ENCODE data around the gene CLGN. TPM values are rescaled to one million over a fixed set of nuclear protein-coding genes. Genes with fewer than 3 reads are reported as not detected.

Gene CLGN
- total RNA-seq, 1 experiment from 2014 or later: 2.9 TPM

- no peaks in the 10 kb centered on the region for H3K9me3 Mint-ChIP-seq
- Histone ChIP-seq H4K5ac (ENCODE audit: insufficient read length, low read depth, low read length) (no peak overlapping the region), H4K20me1 (ENCODE audit: control insufficient read depth, insufficient read depth, insufficient read length) (no peaks in the 10 kb centered on the region), H3K79me2 (ENCODE audit: insufficient read depth, low read length) (no peaks in the 10 kb centered on the region), H3K27ac (ENCODE audit: insufficient read length, low read depth, low read length) (no peak overlapping the region), H3K79me1 (ENCODE audit: insufficient read depth, low read depth, low read length, poor library complexity, severe bottlenecking) (no peaks in the 10 kb centered on the region), H3T11ph (ENCODE audit: low read length) (no peak overlapping the region), H2AK5ac (ENCODE audit: insufficient read length, low read length) (no peak overlapping the region), H2BK120ac (ENCODE audit: low read depth, low read length, poor library complexity, severe bottlenecking) (no peak overlapping the region), H3K4ac (ENCODE audit: low read depth, low read length) (no peak overlapping the region), H4K91ac (ENCODE audit: insufficient read length, low read depth, low read length) (no peak overlapping the region), H2BK15ac (ENCODE audit: low read depth, low read length) (no peak overlapping the region), H3K9me3 (ENCODE audit: control insufficient read depth, low read depth, low read length) (no peaks in the 10 kb centered on the region), H4K8ac (replicated peaks; ENCODE audit: insufficient read length, low read depth, low read length) (no peak overlapping the region), H3K14ac (ENCODE audit: insufficient read depth, low read length) (no peak overlapping the region), H3K4me2 (ENCODE audit: insufficient read depth, insufficient read length, low read length) (no peak overlapping the region), H3K9ac (ENCODE audit: extremely low read depth, insufficient read length, low read length) (no peak overlapping the region), H3K18ac (ENCODE audit: insufficient read length, low read depth, low read length) (no peak overlapping the region), H3K23me2 (ENCODE audit: insufficient read length, low read depth, low read length, poor library complexity, severe bottlenecking) (no peaks in the 10 kb centered on the region), H3K23ac (ENCODE audit: insufficient read length, low read depth, low read length) (no peak overlapping the region), H2BK12ac (ENCODE audit: insufficient read length, low read depth, low read length) (no peak overlapping the region), H2AFZ (ENCODE audit: low read length) (no peak overlapping the region), H3K27me3 (ENCODE audit: insufficient read depth, low read length) (no peaks in the 10 kb centered on the region), H3K4me1 (ENCODE audit: insufficient read depth, low read length) (no peaks in the 10 kb centered on the region), H2BK5ac (ENCODE audit: insufficient read length, low read length) (no peak overlapping the region), H2BK20ac (ENCODE audit: low read depth, low read length, poor library complexity, severe bottlenecking) (no peak overlapping the region), H3K56ac (ENCODE audit: insufficient read length, low read depth, low read length) (no peak overlapping the region)
- WGBS (ENCODE audit: extremely low coverage, insufficient read length, low lambda C conversion rate): no CpG with 5 or more reads among the region's 1 CpG
- no peaks in the 10 kb centered on the region for H3K36me3 Mint-ChIP-seq (ENCODE audit: insufficient read depth in 1 of 3, low read depth in 3 of 3)
- no peaks in the 10 kb centered on the region; the same call in none of the 2 replicates for H3K27me3 Mint-ChIP-seq (ENCODE audit: low read depth)
- H3K4me1 Mint-ChIP-seq: no peaks in the 10 kb centered on the region
- no peak for TF ChIP-seq CTCF (conservative IDR thresholded peaks at IDR 0.05)
- no peak for DNase-seq
- H3K27ac Mint-ChIP-seq: no peak overlapping the region
- H3K4me3 Mint-ChIP-seq: no peak overlapping the region
Measured at GRCh38 chr4:140463614-140464013, 36.2 kb upstream of the CLGN start.

All from H9 (cell line).